Measurements from ENCODE around the gene ZDHHC18.
"Not testable (repeated sequence)": the region's sequence is repeated elsewhere in the genome, so short reads cannot be mapped to it uniquely, and the experiment has no call there.

Gene ZDHHC18

GRCh38 chr1:26853156-26853555, 26.7 kb downstream of the ZDHHC18 start:
- peak; percentile 82 for DNase-seq
- in situ Hi-C loops (cut with HindIII; ENCODE audit: low pct_ligation_motif_present, low pct_unique_long_range_greater_than_20kb, low sequenced_read_pairs), result no loop called here

- in situ Hi-C loops (cut with HindIII; ENCODE audit: low pct_ligation_motif_present, low pct_unique_long_range_greater_than_20kb, low sequenced_read_pairs), result no loop called here
- no peak for DNase-seq
These were observed 27.1 kb downstream of the ZDHHC18 start for GRCh38 chr1:26853600-26853999.

GRCh38 chr1:26854906-26855305, 28.4 kb downstream of the ZDHHC18 start:
- DNase-seq, result no peak
- in situ Hi-C loops (cut with HindIII; ENCODE audit: low pct_ligation_motif_present, low pct_unique_long_range_greater_than_20kb, low sequenced_read_pairs), result no loop called here

- no peak for DNase-seq
- in situ Hi-C loops (cut with HindIII; ENCODE audit: low pct_ligation_motif_present, low pct_unique_long_range_greater_than_20kb, low sequenced_read_pairs), result no loop called here
These were observed 29.1 kb downstream of the ZDHHC18 start for GRCh38 chr1:26855636-26856035.

GRCh38 chr1:26856181-26856580, 29.7 kb downstream of the ZDHHC18 start:
- no peak for DNase-seq
- in situ Hi-C loops (cut with HindIII; ENCODE audit: low pct_ligation_motif_present, low pct_unique_long_range_greater_than_20kb, low sequenced_read_pairs), result no loop called here

GRCh38 chr1:26856604-26857469, 30.3 kb downstream of the ZDHHC18 start:
- in situ Hi-C loops (cut with HindIII; ENCODE audit: low pct_ligation_motif_present, low pct_unique_long_range_greater_than_20kb, low sequenced_read_pairs), result no loop called here
- no peak for DNase-seq

- DNase-seq, result no peak
- in situ Hi-C loops (cut with HindIII; ENCODE audit: low pct_ligation_motif_present, low pct_unique_long_range_greater_than_20kb, low sequenced_read_pairs), result no loop called here
These were observed 31.1 kb downstream of the ZDHHC18 start for GRCh38 chr1:26857473-26858060.

GRCh38 chr1:26858160-26858559, 31.7 kb downstream of the ZDHHC18 start:
- no peak for DNase-seq

GRCh38 chr1:26858891-26859640, 32.6 kb downstream of the ZDHHC18 start:
- no peak for DNase-seq
- in situ Hi-C loops (cut with HindIII; ENCODE audit: low pct_ligation_motif_present, low pct_unique_long_range_greater_than_20kb, low sequenced_read_pairs), result no loop called here

More at GRCh38 chr1:26858160-26858559, 31.7 kb downstream of the ZDHHC18 start:
- in situ Hi-C loops (cut with HindIII; ENCODE audit: low pct_ligation_motif_present, low pct_unique_long_range_greater_than_20kb, low sequenced_read_pairs), result no loop called here

- DNase-seq, result peak; percentile 42
- in situ Hi-C loops (cut with HindIII; ENCODE audit: low pct_ligation_motif_present, low pct_unique_long_range_greater_than_20kb, low sequenced_read_pairs), result no loop called here
These were observed 34.8 kb downstream of the ZDHHC18 start for GRCh38 chr1:26861286-26861701.

GRCh38 chr1:26861889-26862378, 35.4 kb downstream of the ZDHHC18 start:
- in situ Hi-C loops (cut with HindIII; ENCODE audit: low pct_ligation_motif_present, low pct_unique_long_range_greater_than_20kb, low sequenced_read_pairs), result no loop called here
- no peak for DNase-seq

- in situ Hi-C loops (cut with HindIII; ENCODE audit: low pct_ligation_motif_present, low pct_unique_long_range_greater_than_20kb, low sequenced_read_pairs), result no loop called here
- DNase-seq, result peak; percentile 60
These were observed 36.5 kb downstream of the ZDHHC18 start, which contains the start of gene SFN for GRCh38 chr1:26862781-26863684. Gene SFN, plus strand, starts transcription at chr1:26863149. Its CDS starts 64 bp downstream, at chr1:26863213.

- in situ Hi-C loops (cut with HindIII; ENCODE audit: low pct_ligation_motif_present, low pct_unique_long_range_greater_than_20kb, low sequenced_read_pairs), result no loop called here
- no peak for DNase-seq
These were observed 37.2 kb downstream of the ZDHHC18 start for GRCh38 chr1:26863685-26864077.

- peak; percentile 96 for DNase-seq
- in situ Hi-C loops (cut with HindIII; ENCODE audit: low pct_ligation_motif_present, low pct_unique_long_range_greater_than_20kb, low sequenced_read_pairs), result no loop called here
These were observed 38.4 kb downstream of the ZDHHC18 start for GRCh38 chr1:26864610-26865480.

GRCh38 chr1:26873097-26873496, 46.6 kb downstream of the ZDHHC18 start:
- DNase-seq; in situ Hi-C loops (cut with HindIII; ENCODE audit: low pct_ligation_motif_present, low pct_unique_long_range_greater_than_20kb, low sequenced_read_pairs): not testable (repeated sequence)

- in situ Hi-C loops (cut with HindIII; ENCODE audit: low pct_ligation_motif_present, low pct_unique_long_range_greater_than_20kb, low sequenced_read_pairs), result no loop called here
- DNase-seq, result no peak
These were observed 48.4 kb downstream of the ZDHHC18 start for GRCh38 chr1:26874896-26875295.

- in situ Hi-C loops (cut with HindIII; ENCODE audit: low pct_ligation_motif_present, low pct_unique_long_range_greater_than_20kb, low sequenced_read_pairs), result no loop called here
- no peak for DNase-seq
These were observed 50.8 kb downstream of the ZDHHC18 start for GRCh38 chr1:26877326-26877725.
